Body of pancreas (tissue), 4 donors: Measurements from ENCODE around the gene ZNF318.

Source experiments
- CTCF ChIP-seq, 7 experiments: fragments of 450-650 bp in 4 of 7; fragments of 200-600 bp in 3 of 7; sonication (generic) in 3 of 7; IDR thresholded peaks; one replicate each; pipeline ENCODE4 v1.5.1; 2016 to 2019; ENCODE audit warnings: antibody characterized with exemption in 7 of 7
- POLR2A ChIP-seq, 3 donors: fragments of 450-650 bp; IDR thresholded peaks; one replicate each; pipeline ENCODE4 v1.6.1; 2016; ENCODE audit warnings: antibody characterized with exemption in 3 of 3, mild to moderate bottlenecking in 2 of 3

GRCh38 chr6:43377710-43378229 lies 8.3 kb upstream of the ZNF318 start:
- no peak for TF ChIP-seq POLR2A (IDR thresholded peaks at IDR 0.05)
- no peak for TF ChIP-seq CTCF (IDR thresholded peaks at IDR 0.05)
